Erythroblast (primary cell): ENCODE measurements around the gene HGF.
"Not testable (repeated sequence)": the region's sequence is repeated elsewhere in the genome, so short reads cannot be mapped to it uniquely, and the experiment has no call there.

Source experiments
- DNase-seq, 2 experiments: peaks; one replicate each; lab custom pipeline; 2025; lab: John Stamatoyannopoulos, UW
- GATA1 ChIP-seq: IDR thresholded peaks from 2 replicates; pipeline ENCODE4 v1.6.1; 2011; ENCODE audit warnings: low read depth, mild to moderate bottlenecking, control low read depth, low read length, moderate library complexity
- POLR2A ChIP-seq: IDR thresholded peaks from 2 replicates; pipeline ENCODE4 v1.6.1; 2011; ENCODE audit warnings: mild to moderate bottlenecking, low read length

HGF gene

DNA sequence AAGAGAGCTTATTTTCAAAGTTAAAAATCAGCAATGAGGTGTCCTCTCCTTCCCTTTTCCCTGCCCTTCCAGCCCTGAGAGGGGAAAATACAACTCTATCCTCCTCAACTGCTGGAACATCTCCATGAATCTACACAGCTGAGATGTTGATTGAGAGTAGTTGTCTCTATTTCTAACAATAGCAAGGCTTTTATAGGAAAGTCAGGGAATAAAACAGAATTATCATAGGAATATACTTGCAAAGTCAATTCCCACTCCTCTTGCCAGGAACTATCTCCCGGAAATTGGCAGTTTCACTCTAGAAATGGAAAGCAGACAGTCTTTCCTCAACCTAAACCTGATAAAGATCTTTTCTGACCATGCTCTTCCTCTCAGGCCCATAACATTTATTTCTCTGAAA is 8.8 kb downstream of the HGF start:
- TF ChIP-seq POLR2A (no peak), GATA1 (no peak)
- DNase-seq: no peak

DNA sequence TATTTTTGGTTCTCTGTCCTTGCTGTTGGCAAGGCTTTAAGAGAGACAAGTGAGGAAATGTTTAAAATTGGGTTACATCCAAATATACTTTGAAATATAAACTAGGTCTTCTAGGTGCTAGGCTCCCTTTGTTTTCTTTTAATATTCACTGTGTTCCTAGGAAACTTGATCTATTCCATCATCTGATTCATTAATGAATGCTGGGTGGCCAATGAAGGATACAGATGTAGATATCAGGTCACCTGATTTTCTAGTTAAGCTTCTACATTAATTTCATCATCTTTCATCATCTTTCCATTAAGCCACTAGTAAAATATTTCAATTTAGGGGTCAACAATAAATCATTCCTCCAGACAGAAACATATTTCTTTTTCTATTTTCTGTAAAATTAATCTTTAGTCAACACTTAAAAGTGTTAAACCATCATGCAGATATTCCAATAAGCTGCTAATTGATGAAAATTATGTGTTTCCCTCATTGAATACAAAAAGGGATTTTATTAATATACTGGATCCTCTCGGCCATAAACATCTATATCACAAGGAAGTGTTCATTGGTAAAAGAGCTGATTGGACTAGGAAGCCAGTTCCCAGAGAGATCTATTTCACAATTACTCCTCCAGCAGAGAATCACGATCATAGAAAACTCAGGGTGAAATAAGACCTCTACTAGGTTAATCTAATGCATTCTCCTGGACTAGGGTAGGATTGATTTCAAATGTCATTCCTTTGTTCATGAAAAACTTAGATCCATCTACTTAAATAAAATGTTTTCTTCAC is 14.7 kb downstream of the HGF start:
- TF ChIP-seq GATA1: no peak
- no peak for DNase-seq

DNA sequence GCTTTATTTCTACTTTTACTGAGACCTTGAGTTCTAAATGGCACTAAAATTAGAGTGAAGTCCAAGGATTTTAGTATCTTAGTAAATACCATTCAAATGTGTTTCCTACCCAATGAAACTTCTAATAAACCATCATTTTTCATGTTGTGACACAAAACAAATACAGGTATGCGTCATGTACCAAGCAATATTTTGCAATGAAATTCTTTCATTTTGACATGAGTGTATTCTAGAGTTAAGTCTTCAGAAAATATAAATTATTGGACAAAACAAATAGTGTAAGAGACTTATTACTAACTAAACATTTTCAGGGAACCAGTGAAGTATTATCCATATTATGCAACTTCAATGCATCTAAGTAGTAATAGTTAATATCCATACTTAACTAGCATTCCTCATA is 16.5 kb downstream of the HGF start:
- TF ChIP-seq GATA1 (no peak), POLR2A (no peak)
- no peak for DNase-seq

DNA sequence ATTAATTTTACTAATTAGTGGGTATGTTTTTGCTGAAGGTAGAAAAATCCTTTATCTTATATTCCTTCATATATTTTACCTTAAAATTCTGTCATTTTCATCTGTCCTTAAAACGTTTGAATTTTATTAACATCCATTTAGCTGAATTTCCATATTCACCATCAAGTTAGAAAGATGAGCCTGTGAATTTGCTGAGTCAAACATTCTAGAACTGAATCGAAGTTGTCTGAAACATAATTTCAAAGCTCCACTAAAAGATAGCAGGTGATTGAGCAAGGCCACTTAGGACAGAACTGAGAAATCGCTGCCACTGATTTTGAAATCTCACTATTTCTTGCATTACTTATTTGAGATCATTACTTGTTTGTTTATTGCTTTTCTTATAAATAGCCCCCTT is 17.5 kb downstream of the HGF start:
- TF ChIP-seq GATA1: no peak
- no peak for TF ChIP-seq POLR2A
- DNase-seq: no peak

GRCh38 chr7:81751619-81752317 is 18.1 kb downstream of the HGF start:
- no peak for DNase-seq
- TF ChIP-seq POLR2A: no peak
- TF ChIP-seq GATA1: no peak

- TF ChIP-seq POLR2A (no peak), GATA1 (no peak)
- no peak for DNase-seq
Observed at GRCh38 chr7:81745637-81746036, 24.2 kb downstream of the HGF start.

- TF ChIP-seq POLR2A (no peak), GATA1 (no peak)
Observed at GRCh38 chr7:81744389-81744788, 25.5 kb downstream of the HGF start.

DNA sequence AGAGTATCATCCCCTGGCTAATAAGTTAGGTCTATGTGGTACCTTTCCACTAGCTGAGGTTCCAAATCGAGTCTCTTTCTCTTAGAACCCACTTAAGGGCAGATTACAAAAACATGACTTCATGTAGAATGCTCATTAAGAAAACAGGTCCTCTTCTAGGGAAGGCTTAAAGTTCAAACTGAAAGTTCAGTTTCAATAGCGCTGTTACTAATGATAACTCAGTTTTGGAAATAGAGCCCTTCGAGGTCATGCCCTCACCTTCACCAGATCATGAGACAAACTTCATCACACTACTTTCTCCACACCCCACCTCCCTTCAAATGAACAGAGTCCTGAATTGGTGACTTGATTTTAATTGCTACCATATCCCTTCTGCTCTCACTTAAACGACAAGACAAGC is 26.2 kb downstream of the HGF start:
- no peak for DNase-seq
- TF ChIP-seq POLR2A (no peak), GATA1 (no peak)

More at GRCh38 chr7:81744389-81744788, 25.5 kb downstream of the HGF start:
- no peak for DNase-seq

GRCh38 chr7:81743201-81743600 is 26.6 kb downstream of the HGF start:
- no peak for TF ChIP-seq POLR2A
- no peak for TF ChIP-seq GATA1
- DNase-seq: no peak

DNA sequence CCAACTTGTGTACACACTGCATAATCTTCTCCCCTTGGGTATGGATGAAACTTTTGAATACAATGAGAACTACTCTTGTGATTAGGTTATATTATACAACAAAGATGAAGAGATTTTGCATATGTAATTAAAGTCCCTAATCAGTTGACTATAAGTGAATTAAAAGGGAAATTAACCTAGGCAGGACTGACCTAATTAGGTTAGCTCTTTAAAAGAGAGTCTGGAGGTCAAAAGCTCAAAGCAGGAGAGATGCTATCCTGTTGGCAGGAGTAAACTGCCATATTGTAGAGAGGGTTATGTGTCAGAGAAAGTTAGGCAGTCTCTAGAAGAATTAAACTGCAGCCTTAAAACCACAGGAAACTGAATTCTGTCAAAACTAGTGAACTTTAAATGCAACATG is 29.4 kb downstream of the HGF start:
- no peak for TF ChIP-seq POLR2A
- TF ChIP-seq GATA1: no peak
- DNase-seq: no peak

- DNase-seq: no peak
- TF ChIP-seq GATA1 (no peak), POLR2A (no peak)
Observed at GRCh38 chr7:81736091-81736490, 33.8 kb downstream of the HGF start.

DNA sequence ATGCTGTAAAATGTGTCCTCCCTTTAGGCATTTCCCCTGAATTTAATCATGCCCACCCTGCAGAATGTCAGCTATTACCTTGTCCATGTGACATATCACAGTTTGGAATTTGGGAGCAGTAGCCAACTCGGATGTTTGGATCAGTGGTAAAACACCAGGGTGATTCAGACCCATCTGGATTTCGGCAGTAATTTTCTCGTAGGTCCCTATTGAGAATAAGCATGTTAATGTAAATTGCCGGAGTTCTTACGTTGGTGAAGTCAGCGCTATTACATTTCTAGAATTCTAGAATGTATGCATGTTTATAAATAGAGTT is 44.1 kb downstream of the HGF start:
- no peak for DNase-seq
- TF ChIP-seq POLR2A (no peak), GATA1 (no peak)

DNA sequence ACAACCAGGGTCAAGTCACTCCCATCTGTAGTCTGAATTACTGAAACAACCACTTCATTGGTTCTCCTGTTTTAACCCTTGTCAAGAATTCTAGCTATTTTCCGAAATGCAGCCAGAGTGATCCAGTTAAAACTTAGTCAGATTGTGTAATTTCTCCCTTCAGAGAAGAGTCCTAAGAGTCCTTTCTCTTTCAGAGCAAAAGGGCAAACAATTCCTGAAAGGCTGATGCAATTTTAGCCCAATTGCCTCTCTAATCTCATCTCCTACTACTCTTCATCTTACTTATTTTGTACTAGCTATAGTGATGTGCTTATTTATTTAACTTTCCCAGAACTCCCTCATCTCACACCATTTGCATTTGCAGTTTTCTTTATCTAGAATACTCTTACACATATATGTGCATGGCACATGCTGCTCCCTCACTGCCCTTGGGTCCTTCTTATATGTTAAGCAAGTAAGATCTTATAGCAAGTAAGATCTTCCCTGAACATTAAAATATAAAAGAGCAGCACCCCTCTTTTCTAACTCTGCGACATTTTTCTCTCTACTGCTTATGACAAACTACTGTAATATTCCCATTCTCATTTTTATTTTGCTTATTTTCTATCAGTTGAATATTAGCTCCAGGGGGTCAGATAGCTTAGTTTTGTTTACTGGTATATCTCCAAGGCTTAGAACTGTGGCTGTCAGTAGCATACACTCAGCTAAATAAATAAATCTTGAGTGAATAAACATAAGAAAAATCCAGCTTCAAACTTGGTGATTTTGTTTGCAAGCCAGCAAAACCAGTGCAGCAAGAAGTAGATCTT is 44.6 kb downstream of the HGF start:
- TF ChIP-seq POLR2A (no peak), GATA1 (no peak)
- peak in 1 of 2 experiments; percentile 10 for DNase-seq

DNA sequence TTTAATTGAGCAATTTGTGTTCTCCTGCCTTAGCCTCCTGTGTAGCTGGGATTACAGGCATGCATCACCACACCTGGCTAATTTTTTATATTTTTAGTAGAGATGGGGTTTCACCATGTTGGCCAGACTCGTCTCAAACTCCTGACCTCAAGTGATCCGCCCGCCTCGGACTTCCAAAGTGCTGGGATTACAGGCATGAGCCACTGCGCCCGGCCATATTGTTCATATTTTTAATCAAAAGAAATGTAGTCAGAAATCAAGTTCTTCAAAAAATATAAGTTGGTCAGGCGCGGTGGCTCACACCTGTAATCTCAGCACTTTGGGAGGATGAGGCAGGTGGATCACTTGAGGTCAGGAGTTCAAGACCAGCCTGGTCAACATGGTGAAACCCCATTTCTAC is 47.6 kb downstream of the HGF start:
- DNase-seq: not testable (repeated sequence)
